Measurements from ENCODE around the gene FAM124B.

FAM124B gene

GRCh38 chr2:224416656-224417360 is 14.9 kb upstream of the FAM124B start:
- no peaks in the 10 kb centered on the region for H3K27me3 ChIP-seq (ENCODE audit: control insufficient read depth, insufficient read depth, low read length, poor library complexity, severe bottlenecking)
- no peaks in the 10 kb centered on the region for H3K36me3 ChIP-seq (ENCODE audit: control insufficient read depth, insufficient read depth, low read length)
- 67 to 74% methylated on average over 4 to 5 of the region's 5 CpGs for WGBS, 2 experiments
- no peaks in the 10 kb centered on the region for H3K4me1 ChIP-seq (ENCODE audit: control insufficient read depth, insufficient read depth, low read length)
- H3K9me3 ChIP-seq (ENCODE audit: control insufficient read depth, low read length): no peaks in the 10 kb centered on the region
- H3K4me3 ChIP-seq (ENCODE audit: insufficient read depth, low read depth, low read length): no peak overlapping the region
- H3K27ac ChIP-seq (ENCODE audit: insufficient read depth, low read depth, low read length, poor library complexity, severe bottlenecking): no peak overlapping the region

- no peaks in the 10 kb centered on the region for H3K9me3 ChIP-seq (ENCODE audit: control insufficient read depth, low read length)
- 92 to 98% methylated on average over 2 of the region's 2 CpGs for WGBS, 2 experiments
- H3K4me1 ChIP-seq (ENCODE audit: control insufficient read depth, insufficient read depth, low read length): no peaks in the 10 kb centered on the region
- H3K36me3 ChIP-seq (ENCODE audit: control insufficient read depth, insufficient read depth, low read length): no peaks in the 10 kb centered on the region
- no peaks in the 10 kb centered on the region for H3K27me3 ChIP-seq (ENCODE audit: control insufficient read depth, insufficient read depth, low read length, poor library complexity, severe bottlenecking)
- H3K27ac ChIP-seq (ENCODE audit: insufficient read depth, low read depth, low read length, poor library complexity, severe bottlenecking): no peak overlapping the region
- H3K4me3 ChIP-seq (ENCODE audit: insufficient read depth, low read depth, low read length): no peak overlapping the region
Measured at GRCh38 chr2:224413381-224413780, 11.5 kb upstream of the FAM124B start.

- H3K4me3 ChIP-seq (ENCODE audit: insufficient read depth, low read depth, low read length): no peak overlapping the region
- H3K27me3 ChIP-seq (ENCODE audit: control insufficient read depth, insufficient read depth, low read length, poor library complexity, severe bottlenecking): no peaks in the 10 kb centered on the region
- H3K4me1 ChIP-seq (ENCODE audit: control insufficient read depth, insufficient read depth, low read length): no peaks in the 10 kb centered on the region
- WGBS, 2 experiments: 92% methylated on average over 17 to 18 of the region's 18 CpGs
- no peak overlapping the region for H3K27ac ChIP-seq (ENCODE audit: insufficient read depth, low read depth, low read length, poor library complexity, severe bottlenecking)
- no peaks in the 10 kb centered on the region for H3K36me3 ChIP-seq (ENCODE audit: control insufficient read depth, insufficient read depth, low read length)
- H3K9me3 ChIP-seq (ENCODE audit: control insufficient read depth, low read length): no peaks in the 10 kb centered on the region
Measured at GRCh38 chr2:224412141-224413015, 10.5 kb upstream of the FAM124B start.

GRCh38 chr2:224410946-224411561 is 9.1 kb upstream of the FAM124B start:
- Histone ChIP-seq H3K4me1 (ENCODE audit: control insufficient read depth, insufficient read depth, low read length) (no peaks in the 10 kb centered on the region), H3K4me3 (ENCODE audit: insufficient read depth, low read depth, low read length) (no peak overlapping the region), H3K27me3 (ENCODE audit: control insufficient read depth, insufficient read depth, low read length, poor library complexity, severe bottlenecking) (no peaks in the 10 kb centered on the region), H3K27ac (ENCODE audit: insufficient read depth, low read depth, low read length, poor library complexity, severe bottlenecking) (no peak overlapping the region), H3K36me3 (ENCODE audit: control insufficient read depth, insufficient read depth, low read length) (no peaks in the 10 kb centered on the region), H3K9me3 (ENCODE audit: control insufficient read depth, low read length) (no peaks in the 10 kb centered on the region)
- 91 to 97% methylated on average over 2 of the region's 3 CpGs for WGBS, 2 experiments

GRCh38 chr2:224408676-224409075 is 6.8 kb upstream of the FAM124B start:
- H3K4me3 ChIP-seq (ENCODE audit: insufficient read depth, low read depth, low read length): no peak overlapping the region
- no peaks in the 10 kb centered on the region for H3K4me1 ChIP-seq (ENCODE audit: control insufficient read depth, insufficient read depth, low read length)
- H3K36me3 ChIP-seq (ENCODE audit: control insufficient read depth, insufficient read depth, low read length): no peaks in the 10 kb centered on the region
- H3K27me3 ChIP-seq (ENCODE audit: control insufficient read depth, insufficient read depth, low read length, poor library complexity, severe bottlenecking): no peaks in the 10 kb centered on the region
- WGBS, 2 experiments: 90 to 96% methylated on average over 1 of the region's 2 CpGs
- no peaks in the 10 kb centered on the region for H3K9me3 ChIP-seq (ENCODE audit: control insufficient read depth, low read length)
- H3K27ac ChIP-seq (ENCODE audit: insufficient read depth, low read depth, low read length, poor library complexity, severe bottlenecking): no peak overlapping the region

GRCh38 chr2:224407241-224407701 is 5.4 kb upstream of the FAM124B start:
- Histone ChIP-seq H3K9me3 (ENCODE audit: control insufficient read depth, low read length) (no peaks in the 10 kb centered on the region), H3K27me3 (ENCODE audit: control insufficient read depth, insufficient read depth, low read length, poor library complexity, severe bottlenecking) (no peaks in the 10 kb centered on the region), H3K4me3 (ENCODE audit: insufficient read depth, low read depth, low read length) (no peak overlapping the region), H3K36me3 (ENCODE audit: control insufficient read depth, insufficient read depth, low read length) (no peaks in the 10 kb centered on the region), H3K4me1 (ENCODE audit: control insufficient read depth, insufficient read depth, low read length) (no peaks in the 10 kb centered on the region), H3K27ac (ENCODE audit: insufficient read depth, low read depth, low read length, poor library complexity, severe bottlenecking) (no peak overlapping the region)
- 88 to 91% methylated on average over 5 of the region's 5 CpGs for WGBS, 2 experiments

- no peaks in the 10 kb centered on the region for H3K4me1 ChIP-seq (ENCODE audit: control insufficient read depth, insufficient read depth, low read length)
- H3K36me3 ChIP-seq (ENCODE audit: control insufficient read depth, insufficient read depth, low read length): no peaks in the 10 kb centered on the region
- no peaks in the 10 kb centered on the region for H3K27me3 ChIP-seq (ENCODE audit: control insufficient read depth, insufficient read depth, low read length, poor library complexity, severe bottlenecking)
- no peak overlapping the region for H3K4me3 ChIP-seq (ENCODE audit: insufficient read depth, low read depth, low read length)
- H3K9me3 ChIP-seq (ENCODE audit: control insufficient read depth, low read length): no peaks in the 10 kb centered on the region
- H3K27ac ChIP-seq (ENCODE audit: insufficient read depth, low read depth, low read length, poor library complexity, severe bottlenecking): no peak overlapping the region
- WGBS, 2 experiments: 94 to 98% methylated on average over 4 of the region's 4 CpGs
Measured at GRCh38 chr2:224405841-224406370, 4.0 kb upstream of the FAM124B start.

GRCh38 chr2:224405412-224405811 is 3.5 kb upstream of the FAM124B start:
- Histone ChIP-seq H3K4me3 (ENCODE audit: insufficient read depth, low read depth, low read length) (no peak overlapping the region), H3K36me3 (ENCODE audit: control insufficient read depth, insufficient read depth, low read length) (no peaks in the 10 kb centered on the region), H3K9me3 (ENCODE audit: control insufficient read depth, low read length) (no peaks in the 10 kb centered on the region), H3K4me1 (ENCODE audit: control insufficient read depth, insufficient read depth, low read length) (no peaks in the 10 kb centered on the region), H3K27ac (ENCODE audit: insufficient read depth, low read depth, low read length, poor library complexity, severe bottlenecking) (no peak overlapping the region), H3K27me3 (ENCODE audit: control insufficient read depth, insufficient read depth, low read length, poor library complexity, severe bottlenecking) (no peaks in the 10 kb centered on the region)
- 90 to 92% methylated on average over 3 of the region's 3 CpGs for WGBS, 2 experiments

GRCh38 chr2:224404796-224405195 is 2.9 kb upstream of the FAM124B start:
- no peaks in the 10 kb centered on the region for H3K9me3 ChIP-seq (ENCODE audit: control insufficient read depth, low read length)
- no peak overlapping the region for H3K4me3 ChIP-seq (ENCODE audit: insufficient read depth, low read depth, low read length)
- 85 to 89% methylated on average over 5 of the region's 5 CpGs for WGBS, 2 experiments
- no peaks in the 10 kb centered on the region for H3K27me3 ChIP-seq (ENCODE audit: control insufficient read depth, insufficient read depth, low read length, poor library complexity, severe bottlenecking)
- no peak overlapping the region for H3K27ac ChIP-seq (ENCODE audit: insufficient read depth, low read depth, low read length, poor library complexity, severe bottlenecking)
- no peaks in the 10 kb centered on the region for H3K4me1 ChIP-seq (ENCODE audit: control insufficient read depth, insufficient read depth, low read length)
- H3K36me3 ChIP-seq (ENCODE audit: control insufficient read depth, insufficient read depth, low read length): no peaks in the 10 kb centered on the region

GRCh38 chr2:224403657-224404056 is 1.8 kb upstream of the FAM124B start:
- Histone ChIP-seq H3K4me3 (ENCODE audit: insufficient read depth, low read depth, low read length) (no peak overlapping the region), H3K9me3 (ENCODE audit: control insufficient read depth, low read length) (no peaks in the 10 kb centered on the region), H3K4me1 (ENCODE audit: control insufficient read depth, insufficient read depth, low read length) (no peaks in the 10 kb centered on the region), H3K36me3 (ENCODE audit: control insufficient read depth, insufficient read depth, low read length) (no peaks in the 10 kb centered on the region), H3K27me3 (ENCODE audit: control insufficient read depth, insufficient read depth, low read length, poor library complexity, severe bottlenecking) (no peaks in the 10 kb centered on the region), H3K27ac (ENCODE audit: insufficient read depth, low read depth, low read length, poor library complexity, severe bottlenecking) (no peak overlapping the region)
- WGBS, 2 experiments: 92 to 95% methylated on average over 2 of the region's 2 CpGs
